ENCODE results near the gene PTGDR2.

Gene PTGDR2

DNA sequence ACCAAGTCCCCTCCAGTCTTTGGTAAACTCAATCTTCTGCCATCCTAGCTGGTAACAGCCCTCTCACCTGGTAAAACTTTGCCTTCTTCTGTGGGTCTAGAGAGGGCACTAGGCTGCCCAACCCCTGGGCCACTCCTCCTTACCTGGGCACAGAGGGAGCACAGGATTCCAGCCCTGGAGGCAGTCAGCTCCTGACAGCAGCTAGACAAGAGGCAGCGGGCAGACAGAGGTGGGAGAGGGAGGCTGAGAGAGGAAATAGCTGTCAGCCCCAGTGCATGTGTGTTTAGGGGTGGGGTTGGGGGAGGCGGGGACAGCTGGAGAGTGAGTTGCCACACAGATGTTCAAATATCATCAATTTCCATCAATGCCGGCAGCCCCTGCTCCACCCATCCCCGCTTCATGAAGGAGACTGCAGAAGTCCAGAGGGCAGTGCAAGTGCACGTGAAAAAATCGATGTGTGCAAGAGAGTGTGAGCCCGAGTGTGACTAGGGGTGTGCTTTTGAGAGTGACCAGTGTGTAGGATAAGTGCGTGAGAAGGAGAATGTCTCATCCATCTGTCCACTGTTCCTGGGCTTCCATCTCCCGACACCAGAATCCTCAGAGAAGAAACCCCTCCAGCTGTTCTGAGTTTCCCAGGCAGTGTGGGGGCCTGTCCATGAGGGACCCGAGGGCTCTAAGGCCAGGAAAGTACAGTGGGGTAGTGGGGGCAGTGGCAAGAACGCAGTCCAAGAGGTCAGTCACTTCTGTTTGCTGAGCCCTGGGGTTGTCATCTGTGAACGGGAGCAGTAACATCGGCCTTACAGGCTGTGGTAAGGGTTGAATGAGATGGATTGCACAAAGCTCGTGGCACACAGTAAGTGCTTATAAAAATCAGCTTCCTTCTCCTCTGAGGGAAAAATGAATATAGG, at the start of gene PTGDR2:
Gene PTGDR2 (minus strand): TSS at position 225 of the 908 bp plus-strand sequence. CDS start 2,228 bp downstream, outside the sequence.
- no peak for DNase-seq (ENCODE audit: low read depth)

DNA sequence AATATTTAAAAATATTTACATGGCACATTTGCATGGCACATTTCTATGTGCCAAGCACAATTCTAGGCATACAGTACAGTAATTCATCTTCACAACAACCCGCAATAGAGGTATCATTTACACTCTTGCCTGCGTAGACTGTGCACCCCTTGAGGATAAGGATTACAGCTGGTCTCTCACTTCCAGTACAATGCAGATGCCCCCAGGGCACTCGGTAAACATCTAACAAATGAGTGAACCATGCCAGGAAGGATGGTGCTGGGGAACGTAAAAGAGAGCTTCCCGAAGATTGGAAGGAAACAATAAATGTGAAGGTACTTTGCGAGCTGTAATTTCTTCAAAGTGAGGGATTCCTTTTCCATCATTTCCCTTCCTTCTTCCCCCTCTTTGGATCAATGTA, 49.3 kb upstream of the PTGDR2 start:
- DNase-seq (ENCODE audit: low read depth) = no peak

DNA sequence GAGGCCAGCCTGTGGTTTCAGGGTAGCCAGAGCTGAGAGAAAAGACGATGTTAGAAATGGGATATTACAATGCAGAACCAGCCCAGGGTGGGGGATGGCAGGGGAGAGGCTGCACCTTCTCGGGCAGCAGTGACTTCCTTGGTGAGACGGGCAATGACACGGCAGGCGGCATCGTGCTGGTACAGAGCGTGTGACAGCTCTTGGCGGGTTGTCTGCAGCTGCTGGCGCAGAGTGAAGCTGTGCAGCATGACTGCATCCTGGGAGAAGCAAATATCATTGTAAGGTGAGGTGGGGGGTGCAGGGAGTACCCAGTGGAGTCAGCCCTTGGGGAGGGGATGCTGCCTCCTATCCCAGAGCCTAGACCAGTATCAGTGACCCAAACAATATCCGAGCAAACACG, 46.9 kb upstream of the PTGDR2 start:
- no peak for DNase-seq (ENCODE audit: low read depth)

DNA sequence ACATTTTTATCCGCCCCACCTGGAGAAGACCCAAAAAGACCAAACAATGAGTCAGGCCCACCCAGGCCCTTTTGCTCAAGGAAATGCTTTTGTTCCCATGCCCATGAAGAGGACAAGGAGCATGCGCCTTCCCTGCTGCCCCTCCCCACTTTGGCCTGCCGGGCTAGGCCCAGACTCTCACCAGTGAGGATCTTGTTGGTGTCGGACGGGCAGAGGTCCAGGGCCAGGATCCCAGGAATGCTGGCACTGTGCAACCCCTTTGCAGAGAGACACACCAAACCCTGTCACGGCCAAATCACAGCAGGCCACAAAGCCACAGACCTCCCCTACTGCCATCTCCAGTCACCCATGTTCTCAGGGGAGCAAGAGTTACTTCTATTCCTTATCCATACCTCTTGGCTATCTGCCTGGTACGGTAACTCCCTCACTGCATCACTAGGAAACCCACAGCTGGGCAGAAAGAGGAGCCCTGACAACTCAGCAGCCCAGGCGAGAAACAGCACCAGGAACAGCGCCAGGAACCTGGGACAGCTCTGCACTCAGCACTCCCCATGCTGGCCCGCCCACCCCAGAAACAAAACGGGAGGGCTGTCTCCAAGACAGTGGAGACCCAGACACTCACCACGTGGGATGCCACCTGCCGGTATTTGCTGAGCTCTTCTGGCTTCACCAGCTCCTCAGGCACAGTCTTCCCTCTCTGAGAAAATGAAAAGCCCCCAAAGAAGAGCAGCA, 45.1 kb upstream of the PTGDR2 start:
- no peak for DNase-seq (ENCODE audit: low read depth)

DNA sequence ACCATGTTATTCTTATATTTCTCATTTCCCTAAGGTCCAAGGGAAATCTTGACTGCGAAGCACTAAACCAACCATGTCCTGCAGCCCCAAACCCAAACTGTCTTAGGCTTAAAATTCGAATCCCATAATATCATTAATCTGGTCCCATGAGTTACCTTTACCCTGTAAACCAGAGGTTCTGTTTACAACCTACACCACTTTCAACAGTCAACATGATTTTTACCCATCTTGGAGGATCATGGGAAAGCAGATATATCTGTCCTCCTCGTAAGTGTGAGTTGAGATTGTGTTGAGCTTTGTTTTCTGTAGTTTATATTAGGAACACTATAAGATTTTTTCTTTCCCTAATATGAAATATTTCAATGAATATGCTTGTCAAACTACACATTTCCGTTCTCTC, 44.2 kb upstream of the PTGDR2 start:
- no peak for DNase-seq (ENCODE audit: low read depth)

DNA sequence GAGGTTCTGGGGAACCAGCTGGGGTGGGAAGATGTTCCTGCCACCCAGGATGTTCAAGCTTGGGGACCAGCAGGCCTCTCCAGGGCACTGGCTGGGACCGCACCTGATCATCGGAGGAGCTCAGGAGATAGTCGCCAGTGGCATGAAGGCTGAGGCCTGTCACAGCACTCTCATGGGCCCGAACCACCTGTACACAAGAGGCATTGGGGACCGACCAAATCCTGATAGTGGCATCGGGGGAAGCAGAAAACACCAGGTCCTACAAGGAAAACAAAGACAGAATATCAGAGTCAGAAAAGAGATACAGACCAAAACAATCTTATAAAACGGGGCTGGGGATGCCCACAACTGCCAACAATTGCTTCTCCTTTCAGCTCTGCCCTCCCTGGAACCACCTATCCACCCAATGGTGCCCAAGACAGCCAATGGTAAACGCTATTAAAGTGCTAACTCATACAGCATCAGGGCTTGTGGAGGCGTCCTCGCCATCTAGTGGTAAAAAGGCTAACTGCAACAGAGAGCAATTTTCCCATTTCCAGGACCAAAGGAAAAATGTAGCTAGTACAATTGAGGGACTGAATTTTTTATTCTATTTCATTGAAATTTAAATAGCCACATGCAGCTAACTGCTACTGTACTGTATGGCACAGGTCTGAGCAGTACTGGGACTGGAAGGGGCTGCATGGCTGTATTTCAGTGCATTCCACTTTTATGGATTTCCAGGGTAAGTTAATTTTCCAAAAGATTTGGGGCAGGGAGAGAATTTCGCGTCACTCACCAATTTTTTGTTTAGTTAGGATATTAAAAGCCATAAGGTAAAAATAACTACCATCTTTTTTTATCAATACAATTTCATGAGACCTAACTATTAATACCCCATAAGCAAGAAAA, 43.5 kb upstream of the PTGDR2 start:
- DNase-seq (ENCODE audit: low read depth) = peak; percentile 60

DNA sequence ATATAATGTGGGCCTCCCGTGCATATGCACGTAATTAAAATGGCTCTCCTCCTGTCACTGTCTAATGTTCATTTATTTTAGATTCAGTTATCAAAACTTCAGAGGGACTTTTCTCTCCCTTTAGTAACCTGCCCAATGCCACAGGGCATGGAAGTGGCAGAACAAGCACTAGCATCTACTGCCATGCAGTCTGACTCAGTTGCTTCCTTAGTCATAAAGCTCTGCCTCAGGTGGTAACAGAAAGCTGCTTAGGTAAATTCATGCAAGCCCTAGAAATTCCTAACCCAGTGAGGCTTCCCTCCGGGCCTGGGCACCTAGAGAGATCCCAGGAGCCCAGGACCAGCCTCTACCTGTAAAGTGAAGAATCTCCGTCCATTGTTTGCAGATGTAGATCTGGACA, 41.7 kb upstream of the PTGDR2 start:
- DNase-seq (ENCODE audit: low read depth) = no peak

DNA sequence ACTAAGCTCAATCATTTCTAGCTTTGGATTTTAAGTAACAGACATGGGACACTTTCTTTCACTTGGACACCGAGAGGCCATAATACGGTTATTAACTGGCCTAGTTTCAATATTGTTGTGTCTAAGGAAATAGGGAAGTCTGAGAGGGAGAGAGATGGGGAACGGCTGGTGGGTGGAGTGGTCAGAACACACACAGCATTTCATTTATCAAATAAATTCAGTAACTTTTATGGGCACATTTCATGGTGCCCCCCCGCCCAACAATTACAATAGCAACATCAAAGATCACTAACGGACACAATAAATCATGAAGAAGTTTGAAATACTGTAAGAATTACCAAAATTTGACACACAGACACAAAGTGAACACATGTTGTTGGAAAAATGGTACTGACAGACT, 39.9 kb upstream of the PTGDR2 start:
- no peak for DNase-seq (ENCODE audit: low read depth)

DNA sequence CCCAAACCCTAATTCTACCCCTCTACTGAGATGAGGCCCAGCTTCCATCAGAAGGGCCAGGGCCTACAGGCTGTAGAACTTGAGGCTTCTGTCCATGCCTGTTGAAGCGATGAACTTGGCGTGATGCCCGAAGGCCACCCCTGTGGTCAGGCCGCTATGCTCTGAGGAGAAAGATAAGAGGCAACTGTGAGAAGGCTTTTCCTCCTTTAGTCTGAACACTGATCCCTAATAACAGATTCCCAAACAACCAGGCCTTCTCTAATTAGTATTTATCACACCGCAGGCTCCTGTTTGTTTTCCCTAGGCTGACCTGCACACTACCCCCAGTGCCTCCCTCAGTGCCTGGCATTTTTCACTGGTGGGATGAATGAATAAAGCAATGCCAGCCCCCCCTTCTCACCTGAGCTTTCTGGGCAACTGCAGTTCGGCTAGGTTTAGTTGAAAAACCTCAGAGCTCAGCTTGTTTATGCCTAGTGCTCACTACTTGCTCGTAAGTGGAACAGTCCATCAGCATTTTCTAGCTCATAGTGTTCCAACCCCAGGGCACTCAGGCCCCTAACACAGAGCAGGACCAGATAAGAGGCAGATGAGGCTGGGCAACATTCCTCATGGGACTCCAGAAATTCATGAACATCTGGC, 35.5 kb upstream of the PTGDR2 start:
- no peak for DNase-seq (ENCODE audit: low read depth)

DNA sequence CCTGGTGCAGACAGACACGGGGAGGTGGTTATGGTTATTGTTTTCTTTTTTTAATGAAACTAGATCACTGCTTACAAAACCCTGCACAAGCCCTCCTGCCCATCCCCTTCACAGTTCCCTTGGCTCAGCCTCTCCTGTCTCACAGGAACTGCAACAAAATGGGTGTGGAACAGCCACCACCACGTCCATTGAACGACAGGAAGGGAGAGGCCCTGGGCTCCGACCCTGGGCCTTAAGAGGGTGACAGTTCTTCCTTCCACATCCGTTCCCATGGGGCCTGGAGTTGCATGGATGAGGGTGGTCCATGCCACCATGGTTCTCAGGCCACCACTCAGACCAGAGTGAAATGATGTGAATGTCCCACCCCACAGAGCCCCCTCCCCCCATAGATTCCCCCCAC, 34.9 kb upstream of the PTGDR2 start:
- DNase-seq (ENCODE audit: low read depth) = no peak

DNA sequence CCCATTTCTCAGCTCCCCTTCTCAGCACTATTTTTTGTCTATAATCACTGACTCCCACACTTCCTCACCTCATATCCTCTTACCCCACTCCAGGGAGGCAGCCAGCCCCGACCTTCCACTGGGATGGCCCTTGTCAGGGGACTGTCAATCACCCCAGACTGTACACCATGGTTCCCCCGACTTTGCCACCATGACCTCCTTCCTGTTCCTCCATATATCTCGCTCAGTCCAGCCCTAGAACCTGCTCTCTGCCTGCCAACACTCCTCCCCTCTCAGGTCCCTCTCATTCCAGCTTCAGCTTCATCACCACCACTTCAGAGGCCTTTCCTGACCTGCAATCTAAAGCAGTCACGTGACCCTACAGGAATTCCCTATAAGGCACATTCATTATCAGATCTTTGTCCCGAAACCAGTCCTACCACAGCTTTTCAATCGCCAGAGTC, 34.1 kb upstream of the PTGDR2 start:
- no peak for DNase-seq (ENCODE audit: low read depth)

DNA sequence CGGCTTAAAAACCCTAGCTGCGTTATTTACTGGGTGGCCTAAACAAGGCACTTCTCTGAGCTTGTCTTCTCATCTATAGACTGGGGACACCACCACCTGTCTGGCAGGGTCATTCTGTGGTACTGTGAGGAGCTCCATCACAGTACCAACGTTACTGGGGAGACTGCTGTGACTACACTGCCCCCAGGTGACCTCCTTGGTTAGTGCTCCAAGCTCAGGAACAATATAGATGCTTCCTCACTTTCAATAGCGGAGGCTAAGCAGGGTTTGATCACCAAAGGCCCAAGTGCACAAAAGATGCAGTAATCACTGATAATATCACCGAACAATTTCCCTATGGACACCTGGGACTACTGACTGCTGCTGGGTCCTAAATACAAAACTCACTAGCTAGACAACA, 31.8 kb upstream of the PTGDR2 start:
- peak; percentile 24 for DNase-seq (ENCODE audit: low read depth)

DNA sequence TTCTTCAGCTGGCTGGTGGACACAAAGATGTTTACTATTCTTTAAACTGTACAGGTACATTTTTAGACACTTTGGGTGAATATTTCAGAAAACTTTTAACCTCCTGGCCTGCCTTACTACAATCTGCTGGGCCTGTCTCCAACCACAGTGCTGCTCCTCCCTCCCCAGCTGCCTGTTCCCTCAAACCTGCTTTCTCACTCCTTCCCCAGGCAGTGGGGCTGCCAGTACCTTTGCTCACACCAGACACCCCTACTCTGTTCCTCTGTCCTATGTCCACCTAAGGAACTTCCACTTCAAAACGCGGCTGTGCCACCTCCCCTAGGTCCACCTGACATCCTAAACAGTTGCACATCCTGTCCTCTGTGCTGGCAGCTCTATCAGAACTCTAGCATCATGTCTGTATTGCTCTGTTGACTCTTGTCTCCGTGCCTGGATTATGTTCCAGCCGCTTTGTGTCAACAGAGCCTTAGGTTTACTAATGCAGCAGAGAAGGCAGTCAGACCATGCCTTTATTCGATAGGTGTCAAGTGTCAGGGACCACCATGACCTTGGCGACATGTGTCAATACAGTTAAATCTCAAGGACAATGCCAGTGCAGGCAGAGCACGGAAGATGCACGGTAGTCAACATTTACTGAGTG, 25.0 kb upstream of the PTGDR2 start:
- DNase-seq (ENCODE audit: low read depth) = no peak

DNA sequence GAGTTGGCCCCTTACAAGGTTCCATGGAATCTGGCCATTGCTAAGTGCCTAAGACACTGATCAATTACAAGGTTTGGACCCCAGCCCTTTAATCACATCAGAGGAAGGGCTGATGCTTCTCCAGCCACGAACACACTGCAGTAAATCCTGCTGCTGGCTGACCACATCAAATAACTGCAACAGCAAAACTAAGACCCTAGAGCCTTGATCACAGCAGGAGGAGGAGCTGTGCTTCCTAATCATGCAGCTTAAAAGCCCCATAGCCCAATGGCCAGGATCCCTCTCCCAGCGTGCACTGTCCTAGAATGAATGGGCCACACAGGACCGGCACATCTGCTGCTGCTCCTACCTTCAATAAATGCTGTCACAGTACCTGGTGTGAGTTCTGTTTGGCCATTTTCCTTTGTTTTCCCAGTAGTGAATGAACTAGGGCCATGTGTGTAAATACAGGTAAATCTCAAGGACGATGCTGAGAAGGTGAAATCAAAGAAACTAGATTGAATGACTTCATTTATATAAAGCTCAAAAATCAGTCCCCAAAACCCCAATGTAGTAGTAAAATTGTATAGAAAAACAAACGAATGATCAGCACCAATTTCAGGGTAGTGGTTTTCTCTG, 24.3 kb upstream of the PTGDR2 start:
- no peak for DNase-seq (ENCODE audit: low read depth)

DNA sequence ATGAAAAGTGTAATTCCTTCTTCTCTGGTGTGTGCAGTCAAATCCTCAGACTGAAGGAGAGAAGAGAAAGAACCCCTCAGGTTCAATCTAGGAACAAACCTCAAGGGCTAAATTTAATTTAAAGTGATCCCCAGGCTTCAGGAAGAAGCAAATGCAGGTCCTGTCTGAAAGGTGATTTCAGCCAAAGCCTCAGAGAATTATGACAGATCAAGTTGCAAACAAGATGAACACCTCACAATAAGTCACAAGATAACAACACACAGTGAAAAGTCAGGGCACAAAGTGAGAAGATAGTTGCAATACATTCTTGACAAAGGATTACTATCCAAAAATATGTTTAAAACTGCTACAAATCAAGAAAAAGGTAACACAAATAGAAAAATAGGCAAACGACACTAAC, 23.4 kb upstream of the PTGDR2 start:
- DNase-seq (ENCODE audit: low read depth) = no peak

DNA sequence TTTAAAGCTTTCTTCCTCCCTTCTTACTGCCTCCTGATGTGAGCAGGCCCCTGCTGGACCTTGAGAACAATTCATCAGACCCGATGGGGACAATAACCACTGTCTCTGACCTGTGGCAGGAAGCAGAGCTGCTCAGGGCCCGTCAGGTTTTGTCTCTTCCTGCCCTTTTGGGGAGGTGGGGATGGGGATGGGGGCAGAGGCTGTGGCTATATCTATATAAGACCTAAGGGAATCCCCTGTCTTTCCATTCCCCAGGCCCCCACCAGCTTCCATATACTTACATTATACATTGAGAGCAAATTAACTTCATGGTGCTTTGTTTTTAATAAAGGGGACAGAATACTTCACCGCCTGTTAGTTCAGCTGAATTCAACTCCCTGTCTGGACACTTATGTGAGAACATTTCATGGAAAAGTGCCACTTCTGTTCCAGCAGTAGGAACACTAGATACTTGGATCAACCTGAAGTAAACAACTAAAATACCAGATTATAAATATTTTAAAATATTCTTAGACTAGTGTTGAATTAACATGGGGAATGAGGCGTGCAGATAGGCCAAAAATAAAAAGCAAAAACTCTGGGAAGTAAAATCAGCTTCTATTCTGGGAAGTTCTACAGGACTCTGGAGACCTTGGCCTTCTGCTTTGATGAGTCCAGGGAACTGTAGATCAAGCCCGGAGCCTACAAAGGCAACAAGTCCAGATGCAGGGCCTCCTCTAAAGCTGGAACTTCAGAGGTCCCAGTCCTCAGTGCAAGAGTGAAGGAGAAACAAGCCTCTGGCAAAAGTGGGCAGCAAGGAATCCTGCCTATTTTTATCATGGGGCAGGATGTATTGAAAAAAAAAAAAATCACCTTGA, 22.7 kb upstream of the PTGDR2 start:
- DNase-seq (ENCODE audit: low read depth) = no peak

DNA sequence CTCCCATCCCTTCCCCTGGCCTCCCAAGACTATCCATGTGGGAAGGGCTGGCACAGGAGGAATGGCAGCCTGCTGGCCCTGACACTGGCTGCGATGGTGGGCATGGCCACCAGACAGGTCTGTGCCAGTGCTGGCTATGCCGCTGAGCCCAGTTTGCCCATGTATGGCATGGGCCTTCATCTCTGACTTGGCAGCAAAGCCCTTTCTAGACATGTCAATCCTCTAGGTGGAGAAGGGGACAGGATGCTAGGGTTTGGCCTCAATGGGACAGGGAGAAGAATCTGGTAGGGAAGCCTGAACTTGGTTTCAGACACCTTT, 20.4 kb upstream of the PTGDR2 start:
- no peak for DNase-seq (ENCODE audit: low read depth)

DNA sequence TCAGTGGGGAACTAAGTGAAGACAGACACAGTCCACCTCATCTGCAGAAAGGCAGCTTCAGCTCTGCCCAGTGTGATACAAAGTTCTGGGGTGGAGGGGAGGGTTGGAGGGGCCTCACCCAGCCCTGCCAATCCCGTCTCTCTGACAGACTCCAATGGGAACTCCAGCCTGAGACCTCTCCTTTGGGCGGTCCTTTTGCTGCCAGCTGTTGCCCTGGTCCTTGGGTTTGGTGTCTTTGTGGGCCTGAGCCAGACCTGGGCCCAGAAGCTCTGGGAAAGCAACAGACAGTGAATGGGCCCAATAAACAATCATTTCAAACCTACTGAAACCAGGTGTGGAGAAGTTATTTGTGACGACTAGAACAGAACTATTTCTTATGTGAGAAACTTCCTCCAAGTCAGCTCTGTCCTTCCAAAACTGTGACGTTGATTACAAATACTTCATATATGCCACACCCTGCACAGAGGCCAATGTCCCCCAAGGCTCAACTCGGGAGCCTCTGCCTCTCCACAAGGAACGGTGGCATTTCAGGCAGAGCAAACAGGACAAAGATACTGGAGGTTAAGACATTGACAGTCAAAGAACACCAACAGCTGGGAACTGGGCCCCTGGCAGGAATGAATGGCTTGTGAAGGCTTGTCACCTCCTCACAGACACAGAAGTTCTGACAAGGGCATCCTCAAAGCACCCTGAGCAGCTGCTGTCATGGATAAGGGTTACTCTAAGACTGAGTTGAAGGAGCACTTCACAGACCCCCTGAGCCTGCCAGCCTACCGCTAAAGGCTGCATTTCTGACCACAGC, 19.8 kb upstream of the PTGDR2 start:
- no peak for DNase-seq (ENCODE audit: low read depth)

Measured in fibroblast of gingiva (primary cell).